ENCODE results near the gene RNF180. TPM values are rescaled to one million over a fixed set of nuclear protein-coding genes. Genes with fewer than 3 reads are reported as not detected.
"Not testable (repeated sequence)": the region's sequence is repeated elsewhere in the genome, so short reads cannot be mapped to it uniquely, and the experiment has no call there.

Gene RNF180
- total RNA-seq, 1 experiment from 2014 or later: 7.8 TPM

GRCh38 chr5:64407103-64407825 lies 241.6 kb downstream of the RNF180 start:
- CTCF ChIA-PET; H3K4me3 ChIP-seq (ENCODE audit: low read depth in 2 of 2, low read length in 2 of 2); DNase-seq (ENCODE audit: low read depth, low spot score); BruUV-seq (replicated peaks); H3K4me1 ChIP-seq (ENCODE audit: control insufficient read depth, insufficient read depth, low read length); intact Hi-C loops (cut with micrococcal nuclease; ENCODE audit: unreplicated experiment); H3K27me3 ChIP-seq (ENCODE audit: control insufficient read depth, insufficient read depth, low read length); in situ Hi-C loops (cut with HindIII; ENCODE audit: low pct_unique_long_range_greater_than_20kb, low sequenced_read_pairs); H3K9me3 ChIP-seq (ENCODE audit: control insufficient read depth, insufficient read depth, low read depth, low read length); H3K36me3 ChIP-seq (ENCODE audit: control insufficient read depth, insufficient read depth, low read length); ATAC-seq; H3K27ac ChIP-seq (ENCODE audit: low read length): not testable (repeated sequence)
- POLR2A ChIA-PET: interaction anchor here (0.6 kb wide), 1 partner anchor 11 kb away, joined by 5 read pairs; no protein-coding TSS in a partner anchor

GRCh38 chr5:64417390-64417789 lies 251.7 kb downstream of the RNF180 start:
- no peak overlapping the region for H3K4me3 ChIP-seq (ENCODE audit: low read depth in 2 of 2, low read length in 2 of 2)
- ChIA-PET CTCF (no interaction called here), POLR2A (no interaction called here)
- no peaks in the 10 kb centered on the region for H3K4me1 ChIP-seq (ENCODE audit: control insufficient read depth, insufficient read depth, low read length)
- DNase-seq (ENCODE audit: low read depth, low spot score) (no peak), ATAC-seq (no peak)
- TF ChIP-seq SIN3A (IDR thresholded peaks at IDR 0.05; ENCODE audit: borderline replicate concordance, insufficient read depth, low read depth, low read length) (no peak), REST (IDR thresholded peaks at IDR 0.05; ENCODE audit: insufficient read depth in 1 of 2, low read depth in 2 of 2, low read length in 1 of 2) (no peak), TCF7L2 (IDR thresholded peaks at IDR 0.05; ENCODE audit: low read depth, low read length) (no peak), POLR2AphosphoS5 (IDR thresholded peaks at IDR 0.05; ENCODE audit: low read depth, low read length) (no peak), CTCF (IDR thresholded peaks at IDR 0.05) (no peak)
- H3K36me3 ChIP-seq (ENCODE audit: control insufficient read depth, insufficient read depth, low read length): no peaks in the 10 kb centered on the region
- no peak overlapping the region for H3K27ac ChIP-seq (ENCODE audit: low read length)
- H3K27me3 ChIP-seq (ENCODE audit: control insufficient read depth, insufficient read depth, low read length): no peaks in the 10 kb centered on the region
- intact Hi-C loops (cut with micrococcal nuclease; ENCODE audit: unreplicated experiment) (no loop called here), in situ Hi-C loops (cut with HindIII; ENCODE audit: low pct_unique_long_range_greater_than_20kb, low sequenced_read_pairs) (no loop called here)
- H3K9me3 ChIP-seq (ENCODE audit: control insufficient read depth, insufficient read depth, low read depth, low read length): no peaks in the 10 kb centered on the region
- no TSS peak for BruUV-seq (replicated peaks)

- in situ Hi-C loops (cut with HindIII; ENCODE audit: low pct_unique_long_range_greater_than_20kb, low sequenced_read_pairs): no loop called here
- CTCF ChIA-PET: no interaction called here
Observed at GRCh38 chr5:64418013-64418412, 252.4 kb downstream of the RNF180 start.

More at GRCh38 chr5:64418013-64418412, 252.4 kb downstream of the RNF180 start:
- Histone ChIP-seq H3K36me3 (ENCODE audit: control insufficient read depth, insufficient read depth, low read length) (no peaks in the 10 kb centered on the region), H3K27me3 (ENCODE audit: control insufficient read depth, insufficient read depth, low read length) (no peaks in the 10 kb centered on the region), H3K9me3 (ENCODE audit: control insufficient read depth, insufficient read depth, low read depth, low read length) (no peaks in the 10 kb centered on the region), H3K4me1 (ENCODE audit: control insufficient read depth, insufficient read depth, low read length) (no peaks in the 10 kb centered on the region), H3K27ac (ENCODE audit: low read length) (no peak overlapping the region), H3K4me3 (ENCODE audit: low read depth in 2 of 2, low read length in 2 of 2) (no peak overlapping the region)
- intact Hi-C loops (cut with micrococcal nuclease; ENCODE audit: unreplicated experiment): no loop called here
- TF ChIP-seq TCF7L2 (IDR thresholded peaks at IDR 0.05; ENCODE audit: low read depth, low read length) (no peak), REST (IDR thresholded peaks at IDR 0.05; ENCODE audit: insufficient read depth in 1 of 2, low read depth in 2 of 2, low read length in 1 of 2) (no peak), CTCF (IDR thresholded peaks at IDR 0.05) (no peak), SIN3A (IDR thresholded peaks at IDR 0.05; ENCODE audit: borderline replicate concordance, insufficient read depth, low read depth, low read length) (no peak), POLR2AphosphoS5 (IDR thresholded peaks at IDR 0.05; ENCODE audit: low read depth, low read length) (no peak)
- ATAC-seq (no peak), DNase-seq (ENCODE audit: low read depth, low spot score) (no peak)
- POLR2A ChIA-PET: no interaction called here
- no TSS peak for BruUV-seq (replicated peaks)

Data from Panc1 (cell line).